GM21737 (cell line): ENCODE results near the gene SAG.

ENCODE experiments used
- ATAC-seq: cut with Tn5 transposase; IDR thresholded peaks from one replicate; pipeline ENCODE4 v1.9.1; 2021; ENCODE audit warnings: mild to moderate bottlenecking, moderate library complexity; ENCODE audit not compliant: unreplicated experiment

SAG gene

GRCh38 chr2:233307565-233307964 lies at the start of gene SAG:
Gene SAG (plus strand): TSS chr2:233307816. CDS start chr2:233309190, 1,374 bp downstream.
- ATAC-seq, result no peak

GRCh38 chr2:233258211-233258610 lies 49.4 kb upstream of the SAG start:
- no peak for ATAC-seq

- no peak for ATAC-seq
These were observed 47.9 kb upstream of the SAG start for GRCh38 chr2:233259730-233260129.

- ATAC-seq, result no peak
These were observed 47.0 kb upstream of the SAG start for GRCh38 chr2:233260661-233261060.

GRCh38 chr2:233261819-233262555 lies 45.6 kb upstream of the SAG start:
- ATAC-seq, result no peak

- ATAC-seq, result no peak
These were observed 45.1 kb upstream of the SAG start for GRCh38 chr2:233262562-233262961.

- no peak for ATAC-seq
These were observed 44.5 kb upstream of the SAG start for GRCh38 chr2:233263045-233263570.

GRCh38 chr2:233264667-233265066 lies 42.9 kb upstream of the SAG start:
- ATAC-seq, result no peak

- ATAC-seq, result no peak
These were observed 41.7 kb upstream of the SAG start for GRCh38 chr2:233265899-233266431.

GRCh38 chr2:233266481-233266880 lies 41.1 kb upstream of the SAG start:
- ATAC-seq, result no peak

GRCh38 chr2:233267516-233268245 lies 39.9 kb upstream of the SAG start:
- ATAC-seq, result peak; percentile 79

GRCh38 chr2:233270366-233270765 lies 37.2 kb upstream of the SAG start:
- ATAC-seq, result no peak

- no peak for ATAC-seq
These were observed 36.7 kb upstream of the SAG start for GRCh38 chr2:233270951-233271350.

GRCh38 chr2:233271693-233272092 lies 35.9 kb upstream of the SAG start:
- no peak for ATAC-seq

GRCh38 chr2:233273120-233273519 lies 34.5 kb upstream of the SAG start:
- no peak for ATAC-seq

- ATAC-seq, result no peak
These were observed 32.4 kb upstream of the SAG start for GRCh38 chr2:233275223-233275622.

- ATAC-seq, result no peak
These were observed 28.7 kb upstream of the SAG start for GRCh38 chr2:233278921-233279320.

- no peak for ATAC-seq
These were observed 27.4 kb upstream of the SAG start for GRCh38 chr2:233280114-233280693.

- ATAC-seq, result no peak
These were observed 26.1 kb upstream of the SAG start for GRCh38 chr2:233281553-233281952.

GRCh38 chr2:233281992-233282603 lies 25.5 kb upstream of the SAG start:
- ATAC-seq, result no peak

GRCh38 chr2:233285921-233286320 lies 21.7 kb upstream of the SAG start:
- no peak for ATAC-seq
